HepG2 (cell line): Measurements from ENCODE around the gene LRIG1. TPM values are rescaled to one million over a fixed set of nuclear protein-coding genes. Genes with fewer than 3 reads are reported as not detected.

Source experiments
- BCL6 ChIP-seq: IDR thresholded peaks from 2 replicates; pipeline ENCODE4 v1.6.1; 2016; ENCODE audit warnings: missing genetic modification reagents, missing compliant biosample characterization
- BHLHE40 ChIP-seq: IDR thresholded peaks from 2 replicates; pipeline ENCODE4 v1.6.1; 2011; ENCODE audit warnings: low read length, improper control_type of control experiment
- E2F5 ChIP-seq: sonication (generic); formaldehyde crosslinking; conservative IDR thresholded peaks from 2 replicates; pipeline ENCODE4 v1.4.0; 2020; ENCODE audit warnings: missing genetic modification reagents
- ELF3 ChIP-seq: IDR thresholded peaks from 2 replicates; pipeline ENCODE4 v1.6.1; 2016; ENCODE audit warnings: missing genetic modification reagents, missing compliant biosample characterization
- IRF9 ChIP-seq: sonication (generic); formaldehyde crosslinking; IDR thresholded peaks from 2 replicates; pipeline ENCODE4 v1.8.0; 2022; ENCODE audit warnings: missing genetic modification reagents, mild to moderate bottlenecking, borderline replicate concordance
- ISL2 ChIP-seq: sonication (generic); formaldehyde crosslinking; IDR thresholded peaks from 2 replicates; pipeline ENCODE4 v1.5.0; 2020; ENCODE audit warnings: missing genetic modification reagents
- KDM4B ChIP-seq: sonication (generic); formaldehyde crosslinking; IDR thresholded peaks from 2 replicates; pipeline ENCODE4 v1.4.0; 2020; ENCODE audit warnings: missing genetic modification reagents
- KLF12 ChIP-seq: sonication (generic); formaldehyde crosslinking; IDR thresholded peaks from 2 replicates; pipeline ENCODE4 v1.4.0; 2020; ENCODE audit warnings: missing genetic modification reagents, borderline replicate concordance
- NFKB2 ChIP-seq: sonication (generic); formaldehyde crosslinking; IDR thresholded peaks from 2 replicates; pipeline ENCODE4 v1.4.0; 2020; ENCODE audit warnings: missing genetic modification reagents, borderline replicate concordance
- RFXANK ChIP-seq: IDR thresholded peaks from 2 replicates; pipeline ENCODE4 v1.6.1; 2016
- ZBTB40 ChIP-seq, 2 experiments: fragments of 450-650 bp in 1 of 2; sonication (generic) in 1 of 2; formaldehyde crosslinking in 1 of 2; IDR thresholded peaks; 2 replicates each; pipeline versions ENCODE4 v1.6.1 to v1.8.0; 2016 to 2022; ENCODE audit warnings: antibody characterized with exemption in 1 of 2, mild to moderate bottlenecking in 1 of 2, missing genetic modification reagents in 1 of 2
- ZEB1 ChIP-seq: IDR thresholded peaks from 2 replicates; pipeline ENCODE4 v1.6.1; 2012; ENCODE audit warnings: mild to moderate bottlenecking, low read depth, inconsistent platforms; ENCODE audit not compliant: insufficient replicate concordance
- ZNF143 ChIP-seq: sonication (generic); formaldehyde crosslinking; IDR thresholded peaks from 2 replicates; pipeline ENCODE4 v1.4.0; 2020; ENCODE audit warnings: missing genetic modification reagents
- ZNF20 ChIP-seq: sonication (generic); formaldehyde crosslinking; IDR thresholded peaks from 2 replicates; pipeline ENCODE4 v1.4.0; 2020; ENCODE audit warnings: mild to moderate bottlenecking, moderate library complexity, missing genetic modification reagents
- ZNF790 ChIP-seq: sonication (generic); formaldehyde crosslinking; IDR thresholded peaks from 2 replicates; pipeline ENCODE4 v1.8.0; 2022; ENCODE audit warnings: missing genetic modification reagents, mild to moderate bottlenecking, borderline replicate concordance
- ZSCAN5A ChIP-seq: sonication (generic); formaldehyde crosslinking; IDR thresholded peaks from 2 replicates; pipeline ENCODE4 v1.8.0; 2022; ENCODE audit warnings: mild to moderate bottlenecking, missing genetic modification reagents, borderline replicate concordance
- polyA plus RNA-seq, 8 experiments: library from polyadenylated mRNA; depleted of rRNA in 3 of 8; stranded (reverse) in 7 of 8; unstranded in 1 of 8; fragments of >200 nt; fragmentation: Illumina TruSeq in 4 of 8; extraction: Trizol in 4 of 8; gene quantifications; 2 replicates each; pipeline versions ENCODE4 v1.2.1 to v1.2.3, GENCODE V29; 2011 to 2016; ENCODE audit warnings: low read depth in 4 of 8, missing spikeins in 1 of 8, mixed read lengths in 1 of 8; ENCODE audit not compliant: insufficient read depth in 1 of 8
- total RNA-seq, 5 experiments: library from RNA; depleted of rRNA; stranded (reverse); fragments of >200 nt; fragmentation: Illumina TruSeq; extraction: Trizol; gene quantifications; 2 replicates each; pipeline ENCODE4 v1.2.3, GENCODE V29; 2016; ENCODE audit warnings: low read depth in 1 of 5

Gene LRIG1
- total and polyA plus RNA-seq, 2 of the 13 experiments (the other 11 are each of a cell fraction or from before 2014, with no cell fraction given): 17.8 to 24.8 TPM

- TF ChIP-seq ZBTB40 (IDR thresholded peaks at IDR 0.05) (no peak), ZBTB40 (CRISPR knock-in tag; IDR thresholded peaks at IDR 0.05) (no peak), ZNF790 (CRISPR knock-in tag) (no peak), E2F5 (CRISPR knock-in tag) (no peak), BHLHE40 (no peak), NFKB2 (CRISPR knock-in tag) (no peak), KDM4B (CRISPR knock-in tag) (no peak), ZEB1 (no peak), BCL6 (CRISPR knock-in tag) (peak; percentile 63; the same call in 1 of the 2 replicates), KLF12 (CRISPR knock-in tag) (no peak), ZSCAN5A (CRISPR knock-in tag) (no peak), IRF9 (CRISPR knock-in tag) (no peak), RFXANK (no peak), ISL2 (CRISPR knock-in tag) (peak; percentile 45; the same call in 1 of the 2 replicates), ELF3 (CRISPR knock-in tag) (0 out of 2 replicates have a peak, but pooled peaks have one; percentile 16), ZNF20 (CRISPR knock-in tag) (no peak), ZNF143 (no peak)
These were observed 25.3 kb downstream of the LRIG1 start (continued) for GRCh38 chr3:66475386-66476020.
